ENCODE results near the gene HERC2. TPM values are rescaled to one million over a fixed set of nuclear protein-coding genes. Genes with fewer than 3 reads are reported as not detected.
A peak's percentile ranks its signal among the peaks of the same experiment; 100 is the strongest.

Gene HERC2
- total and polyA plus RNA-seq, 5 experiments from 2014 or later: 7.9 to 46.4 (median 11.3) TPM

DNA sequence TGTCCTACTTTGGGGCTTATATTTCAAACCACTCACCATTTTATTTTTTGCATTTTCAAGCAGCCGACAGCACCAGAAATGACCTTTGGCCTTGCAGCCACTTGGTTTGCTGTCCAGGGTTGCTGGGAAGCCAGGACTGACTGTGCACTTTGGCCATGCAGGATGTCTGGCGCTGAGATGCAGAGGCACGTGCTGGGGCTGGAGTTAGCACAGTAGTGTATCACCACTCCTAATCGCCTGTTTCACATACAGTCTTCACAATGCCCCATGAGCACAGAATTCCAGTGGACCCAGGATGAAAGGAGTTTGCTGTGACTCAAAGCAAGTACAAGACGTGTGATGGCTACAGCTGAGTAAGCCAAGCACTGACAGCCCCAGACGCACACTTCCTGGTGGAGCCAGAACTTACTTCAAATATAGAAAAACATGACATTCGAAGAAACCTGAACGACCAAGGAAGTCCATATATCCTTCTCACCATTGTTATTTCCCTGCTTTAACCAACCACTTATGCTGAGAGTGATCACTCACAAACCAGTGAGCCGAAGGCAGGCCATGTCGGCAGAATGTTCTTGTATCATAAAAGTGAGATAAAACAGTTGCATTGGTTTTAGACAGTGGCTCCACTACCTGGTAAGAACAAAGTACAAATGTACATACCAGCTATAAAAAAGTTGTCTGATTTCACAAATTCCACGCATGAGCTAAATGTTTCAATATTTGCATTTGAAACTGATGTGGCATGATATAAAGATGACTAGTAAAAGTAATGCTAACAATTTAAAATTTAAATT lies 238.9 kb downstream of the HERC2 start:
- H3K27ac Mint-ChIP-seq: no peak overlapping the region
- peaks cover under 1 to 2% (median 1%) of the 10 kb centered on the region in 3 donors for H3K36me3 Mint-ChIP-seq
- ATAC-seq: no peak
- DNase-seq: no peak
- POLR2A ChIA-PET: no interaction called here
- H3K4me3 Mint-ChIP-seq: no peak overlapping the region
- H3K9me3 Mint-ChIP-seq: peaks cover 0 to 9% (median 2%) of the 10 kb centered on the region in 9 donors
- H3K4me1 Mint-ChIP-seq: peaks cover 0 to 4% (median 3%) of the 10 kb centered on the region in 4 donors
- H3K27me3 Mint-ChIP-seq: peaks cover 5 to 53% (median 26%) of the 10 kb centered on the region in 5 donors

DNA sequence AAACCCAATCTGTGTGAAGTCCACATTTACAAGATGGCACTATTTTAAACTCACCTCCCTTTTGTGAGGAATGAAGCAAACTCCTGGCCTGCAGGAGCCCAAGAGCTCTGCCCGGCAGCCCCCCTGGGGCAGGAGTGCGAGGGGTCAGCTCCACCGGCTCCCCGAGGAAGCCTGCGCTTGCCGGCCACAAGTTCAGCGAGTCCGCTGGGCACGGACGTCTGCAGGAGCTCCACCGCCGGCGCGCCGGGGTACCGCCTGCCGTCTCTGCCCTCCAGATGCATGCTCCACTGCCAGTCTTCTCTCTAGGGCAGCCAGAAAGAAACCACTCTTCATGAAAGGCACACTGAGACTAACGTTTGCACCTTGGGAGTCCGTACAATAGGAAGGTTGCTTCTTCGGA lies 240.4 kb downstream of the HERC2 start:
- Mint-ChIP-seq H3K36me3 (no peaks in the 10 kb centered on the region), H3K9me3 (peaks cover 0 to 4% (median 0%) of the 10 kb centered on the region in 9 donors), H3K4me3 (no peak overlapping the region), H3K4me1 (peaks cover 0 to 2% (median under 1%) of the 10 kb centered on the region in 4 donors), H3K27ac (no peak overlapping the region), H3K27me3 (peaks cover 5 to 40% (median 21%) of the 10 kb centered on the region in 5 donors)
- POLR2A ChIA-PET: no interaction called here
- DNase-seq (no peak), ATAC-seq (no peak)

DNA sequence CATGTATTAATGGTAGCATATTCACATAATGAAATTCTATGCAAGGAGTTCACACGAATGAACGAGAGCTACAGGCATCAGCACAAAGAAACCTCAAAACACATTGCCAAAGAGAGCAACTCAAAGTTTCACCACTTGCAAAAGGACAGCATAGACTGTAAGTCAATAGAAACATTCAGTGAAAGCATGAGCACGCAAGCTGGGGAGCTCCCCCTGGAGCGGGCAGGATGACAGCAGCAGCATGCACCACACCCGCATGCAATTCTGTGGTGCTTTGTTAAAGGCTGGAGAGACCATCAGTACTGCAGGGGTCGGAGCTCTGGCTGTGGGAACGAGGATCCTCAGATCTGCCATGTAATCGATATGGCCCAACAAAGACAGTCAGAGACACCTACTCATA lies 241.6 kb downstream of the HERC2 start:
- H3K27ac Mint-ChIP-seq: no peak overlapping the region
- no peaks in the 10 kb centered on the region for H3K36me3 Mint-ChIP-seq
- no peak for ATAC-seq
- POLR2A ChIA-PET: no interaction called here
- H3K9me3 Mint-ChIP-seq: peaks cover 0 to 4% (median 0%) of the 10 kb centered on the region in 9 donors
- no peak for DNase-seq
- no peaks in the 10 kb centered on the region for H3K4me1 Mint-ChIP-seq
- H3K4me3 Mint-ChIP-seq: no peak overlapping the region
- peaks cover 5 to 30% (median 20%) of the 10 kb centered on the region in 5 donors for H3K27me3 Mint-ChIP-seq

DNA sequence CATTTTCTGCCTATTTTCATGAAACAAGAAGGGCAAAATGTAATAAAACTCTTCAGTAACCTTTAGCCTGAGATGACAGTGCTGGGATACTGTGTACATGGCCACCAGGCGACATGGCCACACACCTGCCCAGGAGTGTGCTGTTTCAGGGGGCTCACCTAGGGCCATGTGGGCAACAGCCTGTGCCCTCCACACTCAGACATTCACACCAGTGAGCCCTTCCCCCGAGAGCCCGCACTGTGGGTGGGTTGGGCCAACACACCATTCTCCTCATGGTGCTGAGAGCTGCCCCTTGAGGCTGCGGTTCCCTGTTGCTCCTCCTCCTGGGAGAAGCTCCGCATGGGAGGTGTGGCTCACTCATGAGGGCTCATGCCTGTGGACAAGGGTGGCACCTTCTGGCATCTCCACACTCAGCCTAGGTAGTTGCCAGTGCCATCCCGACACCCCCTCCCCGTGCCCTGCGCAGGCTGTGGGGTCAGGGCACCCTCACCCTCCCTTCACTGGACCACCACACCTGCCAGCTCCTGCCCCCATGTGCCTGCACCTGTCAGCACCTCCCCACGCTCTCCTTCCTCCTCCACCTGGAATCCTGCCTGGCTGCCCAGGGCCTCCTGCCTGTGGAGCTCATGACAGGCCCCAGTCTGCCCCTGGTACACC lies 242.5 kb downstream of the HERC2 start:
- no peak overlapping the region for H3K4me3 Mint-ChIP-seq
- peaks cover 5 to 21% (median 15%) of the 10 kb centered on the region in 5 donors for H3K27me3 Mint-ChIP-seq
- no peaks in the 10 kb centered on the region for H3K4me1 Mint-ChIP-seq
- peak overlapping the region in 1 of 10 donors; percentile 4 for H3K27ac Mint-ChIP-seq
- peaks cover 0 to 2% (median 0%) of the 10 kb centered on the region in 9 donors for H3K9me3 Mint-ChIP-seq
- H3K36me3 Mint-ChIP-seq: no peaks in the 10 kb centered on the region
- DNase-seq (no peak), ATAC-seq (no peak)
- POLR2A ChIA-PET: no interaction called here

DNA sequence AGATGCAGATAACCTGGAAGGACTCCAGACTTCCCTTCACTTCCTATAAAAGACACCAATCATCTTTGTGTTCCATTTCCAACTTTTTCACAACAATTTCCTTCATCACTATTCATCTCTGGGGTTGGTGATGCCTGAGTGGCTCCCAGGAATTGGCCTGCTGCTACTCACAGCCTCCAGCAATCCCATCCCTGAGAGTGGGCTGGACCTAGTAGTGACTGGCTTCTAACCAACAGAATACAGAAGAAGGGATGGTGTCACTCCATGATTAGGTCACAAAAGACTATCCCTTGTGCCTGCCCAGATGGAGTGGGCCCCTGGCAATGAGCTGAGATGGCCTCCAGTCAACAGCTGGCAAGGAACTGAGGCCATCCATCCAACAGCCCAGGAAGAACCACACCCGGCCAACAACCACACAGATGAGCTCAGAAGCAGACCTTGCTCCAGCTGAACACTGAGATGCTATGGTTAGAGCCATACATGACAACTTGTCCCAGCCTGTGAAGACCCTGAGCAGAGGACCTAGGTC lies 243.7 kb downstream of the HERC2 start:
- Mint-ChIP-seq H3K36me3 (no peaks in the 10 kb centered on the region), H3K27ac (no peak overlapping the region), H3K4me1 (no peaks in the 10 kb centered on the region), H3K4me3 (no peak overlapping the region), H3K9me3 (peaks cover 0 to 2% (median 0%) of the 10 kb centered on the region in 9 donors), H3K27me3 (peaks cover 2 to 20% (median 11%) of the 10 kb centered on the region in 5 donors)
- DNase-seq: no peak
- ATAC-seq: no peak
- POLR2A ChIA-PET: no interaction called here

DNA sequence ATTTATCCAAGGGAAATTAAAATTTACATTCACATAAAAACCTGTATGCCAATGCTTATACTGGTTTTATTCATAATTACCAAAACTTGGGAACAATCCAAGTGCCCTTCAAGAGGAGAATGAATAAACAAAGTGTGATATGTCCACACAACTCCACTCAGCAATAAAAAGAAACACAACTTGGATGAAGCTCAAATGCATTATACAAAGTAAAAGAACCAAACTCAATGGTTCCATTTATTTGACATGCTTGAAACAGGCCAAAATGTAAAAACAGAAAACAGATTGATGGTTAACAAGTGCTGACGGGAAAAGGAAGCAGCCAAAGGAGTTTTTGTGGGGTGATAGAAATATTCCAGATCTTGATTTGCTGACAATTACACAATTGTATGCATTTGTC lies 246.4 kb downstream of the HERC2 start:
- POLR2A ChIA-PET: no interaction called here
- no peaks in the 10 kb centered on the region for H3K4me1 Mint-ChIP-seq
- H3K4me3 Mint-ChIP-seq: no peak overlapping the region
- H3K27ac Mint-ChIP-seq: no peak overlapping the region
- peaks cover 10 to 29% (median 19%) of the 10 kb centered on the region in 5 donors for H3K27me3 Mint-ChIP-seq
- no peaks in the 10 kb centered on the region for H3K36me3 Mint-ChIP-seq
- DNase-seq (no peak), ATAC-seq (no peak)
- peaks cover 0 to 16% (median 0%) of the 10 kb centered on the region in 9 donors for H3K9me3 Mint-ChIP-seq

DNA sequence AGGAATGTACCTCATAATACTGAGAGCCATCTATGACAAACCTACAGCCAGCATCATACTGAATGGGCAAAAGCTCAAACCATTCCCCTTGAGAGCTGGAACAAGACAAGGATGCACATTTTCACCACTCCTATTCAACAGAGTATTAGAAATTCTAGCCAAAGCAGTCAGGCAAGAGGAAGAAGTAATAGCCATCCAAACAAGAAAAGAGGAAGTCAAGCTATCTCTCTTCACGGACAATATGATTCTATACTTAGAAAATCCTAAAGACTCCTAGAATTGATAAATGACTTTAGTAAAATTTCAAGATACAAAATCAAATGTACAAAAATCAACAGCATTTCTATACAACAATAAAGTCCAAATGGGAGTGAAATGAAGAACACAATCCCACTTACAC lies 253.0 kb downstream of the HERC2 start:
- peaks cover 0 to 19% (median 9%) of the 10 kb centered on the region in 9 donors for H3K9me3 Mint-ChIP-seq
- no peaks in the 10 kb centered on the region for H3K4me1 Mint-ChIP-seq
- H3K27ac Mint-ChIP-seq: no peak overlapping the region
- H3K4me3 Mint-ChIP-seq: no peak overlapping the region
- peaks cover 27 to 44% (median 33%) of the 10 kb centered on the region in 5 donors for H3K27me3 Mint-ChIP-seq
- POLR2A ChIA-PET: no interaction called here
- no peak for ATAC-seq
- no peak for DNase-seq
- peaks cover 0 to 9% (median 0%) of the 10 kb centered on the region in 3 donors for H3K36me3 Mint-ChIP-seq

DNA sequence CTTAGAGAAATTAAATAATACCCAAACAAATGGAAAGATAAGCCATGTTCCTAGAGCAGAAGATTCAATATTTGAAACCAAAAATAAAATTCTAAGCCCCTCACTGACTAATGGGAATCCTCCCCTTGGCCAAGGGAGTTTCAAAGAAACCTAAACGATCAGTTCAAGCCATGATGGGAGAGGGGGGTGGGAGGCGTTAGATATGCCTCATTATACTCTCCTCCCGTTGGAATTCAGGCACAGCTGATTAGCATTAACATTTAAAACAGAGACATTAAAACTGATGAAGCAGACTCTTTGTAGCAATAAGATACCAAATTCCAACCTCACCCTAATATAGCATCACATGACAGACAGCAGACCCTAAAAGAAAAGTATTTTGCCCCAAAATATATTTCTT lies 255.7 kb downstream of the HERC2 start:
- H3K9me3 Mint-ChIP-seq: peaks cover 3 to 35% (median 15%) of the 10 kb centered on the region in 9 donors
- no peaks in the 10 kb centered on the region for H3K4me1 Mint-ChIP-seq
- H3K27me3 Mint-ChIP-seq: peaks cover 21 to 38% (median 27%) of the 10 kb centered on the region in 5 donors
- POLR2A ChIA-PET: no interaction called here
- no peak overlapping the region for H3K4me3 Mint-ChIP-seq
- H3K27ac Mint-ChIP-seq: no peak overlapping the region
- peaks cover 0 to 18% (median 0%) of the 10 kb centered on the region in 3 donors for H3K36me3 Mint-ChIP-seq
- DNase-seq: no peak
- no peak for ATAC-seq

Other genes with a start within 250 kb of the HERC2 start
- gene OCA2, start 222.9 kb downstream of the HERC2 start, total RNA-seq: not detected
- not detected for gene OCA2, start 222.9 kb downstream of the HERC2 start, polyA plus RNA-seq
- gene GOLGA6L24, start 35.9 kb upstream of the HERC2 start, total RNA-seq: not detected
- gene GOLGA6L24, start 35.9 kb upstream of the HERC2 start, polyA plus RNA-seq: not detected
- not detected for gene GOLGA8F, start 56.5 kb upstream of the HERC2 start, total RNA-seq
- gene GOLGA8F, start 56.5 kb upstream of the HERC2 start, polyA plus RNA-seq: not detected
- not detected for gene GOLGA8G, start 210.8 kb upstream of the HERC2 start, total RNA-seq
- gene GOLGA8G, start 210.8 kb upstream of the HERC2 start, polyA plus RNA-seq: not detected
- not detected for gene GOLGA6L25, start 231.4 kb upstream of the HERC2 start, total RNA-seq
- gene GOLGA6L25, start 231.4 kb upstream of the HERC2 start, polyA plus RNA-seq: not detected

Data from naive thymus-derived CD8-positive, alpha-beta T cell (primary cell).